ENCODE data around the gene CYP3A7.
"Not testable (repeated sequence)": the region's sequence is repeated elsewhere in the genome, so short reads cannot be mapped to it uniquely, and the experiment has no call there.

Gene CYP3A7

DNA sequence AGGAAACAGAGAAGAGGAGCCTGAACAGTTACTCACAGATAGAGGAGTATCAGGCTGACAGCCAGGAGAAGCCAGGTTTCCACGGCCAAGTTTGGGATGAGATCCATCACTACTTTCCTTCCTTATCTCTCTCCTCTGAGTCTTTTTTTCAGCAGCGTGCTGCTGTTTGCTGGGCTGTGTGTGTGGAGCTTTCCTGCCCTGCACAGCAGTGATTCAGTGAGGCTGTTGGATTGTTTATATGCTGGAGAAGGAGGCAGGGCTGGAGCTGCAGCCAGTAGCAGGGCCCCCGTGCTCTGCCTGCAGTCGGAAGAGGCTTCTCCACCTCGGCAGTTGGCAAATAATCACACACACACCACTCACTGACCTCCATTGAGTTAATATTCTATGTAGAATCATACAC is at the start of gene CYP3A7:
Gene CYP3A7 (minus strand): TSS at position 210 of the 400 bp plus-strand sequence. CDS start 103 bp downstream, at position 107.
- no peak for DNase-seq

DNA sequence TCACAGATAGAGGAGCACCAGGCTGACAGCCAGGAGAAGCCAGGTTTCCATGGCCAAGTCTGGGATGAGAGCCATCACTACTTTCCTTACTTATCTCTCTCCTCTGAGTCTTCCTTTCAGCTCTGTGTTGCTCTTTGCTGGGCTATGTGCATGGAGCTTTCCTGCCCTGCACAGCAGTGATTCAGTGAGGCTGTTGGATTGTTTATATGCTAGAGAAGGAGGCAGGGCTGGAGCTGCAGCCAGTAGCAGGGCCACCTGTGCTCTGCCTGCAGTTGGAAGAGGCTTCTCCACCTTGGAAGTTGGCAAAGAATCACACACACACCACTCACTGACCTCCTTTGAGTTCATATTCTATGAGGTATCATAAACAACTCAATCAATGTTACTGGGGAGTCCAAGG is 49.0 kb upstream of the CYP3A7 start, which contains the start of gene CYP3A4:
Gene CYP3A4 (minus strand): TSS at position 178 of the 400 bp plus-strand sequence. CDS start 103 bp downstream, at position 75.
- no peak for DNase-seq

DNA sequence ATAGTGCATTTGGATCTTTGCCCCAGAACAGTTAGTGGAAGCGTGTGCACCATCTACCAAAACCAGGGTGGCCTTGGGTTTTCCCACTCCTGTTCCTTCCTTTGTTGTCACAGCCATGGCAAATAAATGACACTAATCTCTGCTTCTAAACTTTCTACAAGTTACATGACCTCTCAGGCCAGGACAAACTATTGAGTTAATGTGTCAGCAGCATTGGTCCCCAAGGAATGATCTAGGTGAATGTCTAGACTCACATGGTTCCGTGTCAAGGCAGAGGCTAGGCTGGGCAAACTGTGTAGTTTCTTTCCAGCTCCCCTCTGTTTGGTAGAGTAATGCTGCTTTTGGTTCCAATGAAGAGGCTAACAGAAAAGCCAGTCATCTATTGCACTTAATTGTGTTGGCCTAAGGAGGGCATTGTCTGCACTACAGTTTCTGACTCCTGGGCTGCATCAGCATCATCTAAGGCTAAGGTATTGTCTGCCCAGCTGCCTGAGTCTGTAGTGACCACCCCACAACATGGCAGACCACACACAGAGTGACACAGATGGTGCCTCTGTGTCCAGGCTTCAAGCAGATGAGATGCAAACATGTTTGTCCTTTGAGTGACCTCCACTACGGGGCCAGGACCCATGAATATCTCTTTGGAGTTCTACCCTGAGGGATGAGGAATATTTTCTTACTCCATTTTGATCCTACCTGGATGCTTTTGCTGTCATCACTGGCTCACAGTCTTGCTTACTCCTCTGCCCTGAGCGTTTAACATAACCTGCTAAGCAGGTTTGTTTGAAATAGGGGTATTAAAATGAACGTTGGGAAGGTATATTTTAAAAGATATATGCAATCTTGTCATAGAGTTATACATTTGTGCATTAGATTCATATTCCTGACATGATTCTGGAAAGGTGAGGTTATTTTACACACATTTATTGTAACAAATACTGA is 47.3 kb upstream of the CYP3A7 start:
- DNase-seq, result no peak

DNA sequence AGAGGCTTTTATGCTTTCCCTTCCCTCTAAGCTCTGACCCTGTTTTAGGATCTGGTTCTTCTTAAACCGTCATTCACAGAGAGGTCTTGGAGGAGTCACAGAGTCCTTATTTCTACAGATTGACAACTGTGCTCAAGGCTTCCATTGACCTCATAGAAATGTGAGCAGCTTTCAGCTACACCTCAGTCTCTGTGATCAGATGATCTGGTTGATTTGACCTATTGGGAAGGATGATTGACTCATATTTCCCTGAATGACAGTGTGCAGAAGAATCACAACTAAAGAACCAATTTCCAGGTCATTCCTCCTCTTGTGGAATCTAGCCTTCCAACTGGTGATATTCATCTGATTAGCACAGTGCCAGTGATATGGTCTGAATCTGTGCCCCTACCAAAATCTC is 45.6 kb upstream of the CYP3A7 start:
- no peak for DNase-seq

DNA sequence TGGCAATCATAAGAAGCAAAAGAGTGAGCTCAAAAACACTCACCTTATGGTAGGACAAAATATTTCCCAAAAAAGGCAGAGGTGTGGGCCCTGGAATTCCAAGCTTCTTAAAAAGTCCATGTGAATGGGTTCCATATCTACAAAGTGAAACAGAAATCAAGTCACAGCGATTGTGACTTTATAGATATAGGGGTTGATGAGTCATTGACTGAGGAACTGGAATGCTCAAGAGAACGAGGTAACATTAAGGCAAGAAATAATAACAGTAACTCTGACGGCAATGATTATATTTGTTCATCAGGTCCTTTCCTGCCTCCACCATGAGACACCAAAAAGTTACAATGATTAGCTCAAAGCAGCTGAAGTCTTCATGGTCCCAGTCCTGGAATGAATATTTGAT is 45.0 kb upstream of the CYP3A7 start:
- DNase-seq, result no peak

DNA sequence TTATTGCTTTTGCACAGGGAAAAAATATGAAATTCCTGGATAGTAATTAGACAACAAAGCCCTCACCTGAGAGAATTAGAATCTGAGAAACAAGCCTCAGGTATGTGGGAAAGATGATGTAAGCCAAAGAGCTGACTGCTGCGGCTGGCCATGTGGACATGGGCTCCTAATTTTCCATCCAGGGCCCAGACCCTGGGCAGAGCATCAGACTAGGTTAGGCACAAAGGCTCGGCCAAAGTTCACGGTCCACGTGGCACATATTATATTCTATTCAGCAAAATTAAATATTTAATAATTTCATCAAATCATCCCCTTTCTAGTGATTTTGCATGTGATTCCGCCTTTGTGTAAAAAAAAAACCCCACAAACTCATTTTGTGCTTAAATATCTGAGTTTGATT is 43.9 kb upstream of the CYP3A7 start:
- DNase-seq, result no peak

DNA sequence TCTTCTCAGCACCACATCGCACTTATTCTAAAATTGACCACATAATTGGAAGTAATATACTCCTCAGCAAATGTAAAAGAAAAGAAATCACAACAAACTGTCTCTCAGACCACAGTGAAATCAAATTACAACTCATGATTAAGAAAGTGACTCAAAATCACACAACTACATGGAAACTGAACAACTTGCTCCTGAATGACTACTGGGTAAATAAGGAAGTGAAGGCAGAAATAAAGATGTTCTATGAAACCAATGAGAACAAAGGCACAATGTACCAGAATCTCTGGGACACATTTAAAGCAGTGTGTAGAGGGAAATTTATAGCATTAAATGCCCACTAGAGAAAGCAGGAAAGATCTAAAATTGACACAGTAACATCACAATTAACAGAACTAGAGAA is 38.4 kb upstream of the CYP3A7 start:
- DNase-seq, result not testable (repeated sequence)

DNA sequence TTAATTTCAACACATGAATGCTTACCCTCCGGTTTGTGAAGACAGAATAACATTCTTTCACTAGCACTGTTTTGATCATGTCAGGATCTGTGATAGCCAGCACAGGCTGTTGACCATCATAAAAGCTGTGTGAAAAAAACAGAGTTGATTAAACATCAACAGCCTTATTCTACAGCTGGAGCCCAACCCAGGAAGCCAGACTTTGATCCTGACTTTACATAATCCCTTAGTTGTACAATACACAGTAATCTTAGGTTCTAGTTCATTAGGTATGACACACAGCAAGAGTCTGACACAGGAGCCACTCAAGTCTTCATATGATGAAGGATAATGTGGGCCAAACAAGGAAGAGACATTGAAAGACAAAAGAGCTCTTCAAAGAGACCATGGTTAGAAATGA is 37.6 kb upstream of the CYP3A7 start:
- no peak for DNase-seq

DNA sequence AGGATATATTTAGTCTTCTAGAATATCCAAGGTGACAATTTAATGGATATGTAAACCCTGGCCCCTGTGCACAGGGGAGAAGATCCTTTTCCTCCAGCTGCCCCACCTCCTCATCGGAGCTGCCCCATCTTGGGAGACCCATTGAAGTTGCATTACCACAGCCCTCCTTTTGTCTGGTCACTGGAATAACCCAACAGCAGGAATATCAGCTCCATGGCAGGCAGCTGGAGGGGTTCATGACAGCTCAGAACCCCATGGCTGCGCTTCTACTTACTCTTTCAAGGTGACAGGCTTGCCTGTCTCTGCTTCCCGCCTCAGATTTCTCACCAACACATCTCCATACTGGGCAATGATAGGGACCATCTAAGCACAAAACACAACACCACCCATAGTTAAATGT is 34.5 kb upstream of the CYP3A7 start:
- not testable (repeated sequence) for DNase-seq

DNA sequence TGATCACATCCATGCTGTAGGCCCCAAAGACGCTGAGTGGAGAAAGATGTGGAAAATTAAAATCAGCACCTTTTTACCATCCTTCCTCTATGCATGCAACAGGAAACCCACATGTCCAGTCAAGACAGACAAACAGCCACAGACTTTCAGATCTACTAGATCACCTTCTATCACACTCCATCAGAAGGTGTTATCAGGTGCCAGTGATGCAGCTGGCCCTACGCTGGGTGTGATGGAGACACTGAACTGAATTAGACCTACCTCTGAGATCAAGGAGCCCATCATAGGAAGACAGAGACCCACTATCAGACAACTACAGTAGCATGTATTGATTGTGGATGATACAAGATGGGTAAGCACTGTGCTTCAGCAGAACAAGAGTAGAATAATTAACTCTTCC is 33.5 kb upstream of the CYP3A7 start:
- DNase-seq, result no peak

DNA sequence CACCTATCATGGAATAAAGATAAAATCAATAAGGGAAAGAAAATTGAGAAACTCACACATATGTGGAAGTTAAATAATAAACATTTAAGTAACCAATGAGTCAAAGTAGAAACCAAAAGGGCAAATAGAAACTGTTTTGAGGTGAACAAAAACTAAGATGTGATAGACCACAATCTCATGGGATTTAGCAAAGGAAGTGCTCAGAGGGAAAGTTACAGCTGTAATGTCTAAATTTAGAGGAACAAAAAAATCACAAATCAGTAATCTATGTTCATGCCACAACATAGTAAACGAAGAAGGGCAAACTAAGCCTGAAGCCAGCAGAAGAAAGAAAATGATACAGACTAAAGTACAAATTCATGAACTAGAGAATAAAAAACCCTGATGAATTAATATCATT is 32.7 kb upstream of the CYP3A7 start:
- DNase-seq, result no peak

DNA sequence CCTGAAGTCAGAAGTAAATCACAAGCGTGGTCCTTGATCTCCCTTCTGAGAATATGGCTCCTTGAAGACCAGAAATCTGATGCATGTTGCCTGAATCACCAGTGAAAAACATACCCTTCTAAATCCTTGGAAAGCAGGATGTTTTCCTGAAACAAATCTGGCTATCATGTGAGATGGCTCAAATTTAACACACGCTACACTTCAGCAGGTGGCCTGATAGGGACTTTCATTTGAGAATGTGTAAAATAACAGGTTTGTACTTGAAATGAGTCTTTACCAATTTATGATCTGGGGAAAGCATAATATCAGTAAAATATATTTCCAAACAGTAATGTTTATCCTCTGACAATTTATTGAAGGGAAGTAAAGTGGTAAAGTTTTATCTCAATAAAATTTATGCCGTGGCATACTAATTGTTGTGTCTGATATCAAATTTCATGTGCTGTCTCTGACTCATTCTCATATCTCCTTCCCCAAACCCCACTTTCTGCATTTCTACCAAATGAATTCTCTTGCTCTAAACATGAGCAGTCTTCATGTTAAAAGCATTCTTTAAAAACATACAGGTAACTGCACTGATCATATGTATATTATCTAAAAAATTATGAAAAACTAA is 31.6 kb upstream of the CYP3A7 start:
- DNase-seq, result no peak

DNA sequence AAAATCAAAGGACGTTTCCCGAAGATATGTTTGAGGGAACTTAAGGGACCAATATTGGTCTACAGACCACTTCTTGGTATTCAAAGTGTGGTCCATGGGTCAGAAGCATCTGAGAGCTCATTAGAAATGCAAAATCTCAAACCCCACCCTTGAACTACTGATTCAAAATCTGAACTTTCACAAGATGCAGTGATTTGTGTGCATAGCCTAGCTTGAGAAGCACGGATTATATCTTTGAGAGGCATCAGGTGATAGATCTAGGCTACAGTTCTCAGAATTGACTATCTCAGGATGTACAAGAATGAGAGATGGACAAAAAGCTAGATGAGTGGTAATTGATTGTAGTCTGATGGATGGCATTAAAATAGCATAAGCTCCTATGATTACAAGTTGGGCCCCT is 29.5 kb upstream of the CYP3A7 start:
- no peak for DNase-seq

DNA sequence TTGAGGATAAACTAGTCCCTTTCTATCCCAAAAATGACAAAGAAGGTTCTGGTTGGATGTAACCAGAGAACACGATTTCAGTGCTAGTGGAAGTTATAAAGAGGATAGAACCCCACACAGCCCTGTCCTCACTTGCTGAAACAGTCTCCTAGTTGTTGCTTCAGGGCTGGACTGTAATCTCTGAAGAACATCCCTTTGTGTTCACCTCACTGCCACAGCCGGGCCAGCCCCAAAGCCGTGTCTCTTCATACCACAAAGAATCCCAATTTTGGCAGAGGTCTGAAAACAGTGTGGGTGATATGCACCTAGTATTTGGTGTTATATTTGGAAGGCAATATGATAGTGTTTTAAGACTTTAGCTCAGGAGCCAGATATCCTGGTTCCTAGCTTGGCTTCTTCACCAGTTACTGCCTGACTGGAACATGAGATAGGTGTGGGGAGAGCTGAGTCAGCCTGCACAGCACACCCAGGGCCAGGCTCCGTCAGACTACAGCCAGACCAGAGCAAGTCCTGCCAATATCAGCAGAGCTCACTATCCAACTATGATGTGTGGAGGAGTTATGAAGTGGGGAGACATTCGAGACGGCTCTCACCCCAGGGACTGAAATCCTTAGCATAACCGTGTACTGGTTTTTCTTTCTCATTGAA is 27.8 kb upstream of the CYP3A7 start:
- peak; percentile 86 for DNase-seq

DNA sequence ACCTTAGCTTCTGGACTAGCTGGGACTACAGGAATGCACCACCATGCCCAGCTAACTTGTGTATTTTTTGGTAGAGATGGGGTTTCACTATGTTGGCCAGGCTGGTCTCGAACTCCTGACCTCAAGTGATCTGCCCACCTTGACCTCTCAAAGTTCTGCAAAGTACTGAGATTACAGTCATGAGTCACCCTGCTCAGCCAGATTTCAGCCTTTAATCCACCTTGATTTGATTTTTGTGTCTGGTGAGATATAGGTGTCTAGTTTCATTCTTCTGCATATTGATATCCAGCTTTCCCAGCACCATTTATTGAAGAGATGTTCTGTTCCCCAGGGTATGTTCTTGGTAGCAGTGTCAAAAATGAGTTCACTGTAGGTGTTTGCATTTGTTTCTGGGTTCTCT is 20.1 kb upstream of the CYP3A7 start:
- DNase-seq, result no peak

DNA sequence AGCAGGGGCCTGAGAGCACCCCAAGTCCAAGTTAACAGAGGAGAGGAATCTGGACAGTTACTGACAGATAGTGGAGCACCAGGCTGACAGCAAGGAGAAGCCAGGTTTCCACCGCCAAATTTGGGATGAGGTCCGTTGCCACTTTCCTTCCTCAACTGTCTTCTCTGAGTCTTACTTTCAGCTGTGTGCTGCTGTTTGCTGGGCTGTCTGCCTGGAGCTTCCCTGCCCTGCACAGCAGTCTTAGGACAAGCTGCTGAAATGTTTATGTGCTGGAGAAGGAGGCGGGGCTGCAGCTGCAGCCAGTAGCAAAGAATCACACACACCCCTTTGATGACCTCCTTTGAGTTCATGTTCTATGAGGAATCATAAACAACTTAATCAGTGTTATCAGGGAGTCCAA is 17.4 kb upstream of the CYP3A7 start:
- DNase-seq, result no peak

DNA sequence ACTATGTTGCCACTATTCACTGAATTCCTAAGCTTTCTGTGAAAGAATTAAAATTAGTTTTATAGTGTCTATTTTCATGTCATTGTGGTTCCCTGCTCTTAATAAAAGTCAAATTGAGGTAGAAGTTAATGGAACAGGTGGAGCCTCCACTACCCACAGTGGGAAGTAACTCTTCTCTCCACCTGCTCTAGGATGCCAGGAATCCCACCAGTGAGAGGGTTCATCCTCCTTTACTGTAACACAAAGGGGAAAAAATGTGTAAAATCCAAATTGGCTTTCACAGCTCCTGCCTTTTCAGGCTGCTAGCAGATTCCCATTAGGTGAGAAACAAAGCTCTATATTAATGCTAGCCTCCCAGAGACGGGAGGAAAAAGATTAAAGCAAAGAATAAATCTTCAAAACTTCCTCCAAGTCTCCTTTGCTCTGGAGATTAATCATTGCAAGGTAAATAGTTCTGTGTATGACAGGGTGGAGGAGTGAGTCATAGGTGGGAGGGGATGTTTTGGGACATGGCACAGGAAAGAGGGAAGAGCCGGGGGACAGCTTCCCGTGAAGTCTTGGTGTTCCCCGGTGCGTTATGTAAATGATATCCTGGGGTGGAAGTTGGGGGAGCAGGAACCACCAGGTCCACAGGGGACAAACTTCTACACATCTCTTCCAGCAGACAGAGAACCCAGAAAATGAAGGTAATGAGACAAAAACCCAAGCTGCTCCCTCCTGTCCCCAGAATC is 16.5 kb upstream of the CYP3A7 start:
- peak; percentile 34 for DNase-seq

DNA sequence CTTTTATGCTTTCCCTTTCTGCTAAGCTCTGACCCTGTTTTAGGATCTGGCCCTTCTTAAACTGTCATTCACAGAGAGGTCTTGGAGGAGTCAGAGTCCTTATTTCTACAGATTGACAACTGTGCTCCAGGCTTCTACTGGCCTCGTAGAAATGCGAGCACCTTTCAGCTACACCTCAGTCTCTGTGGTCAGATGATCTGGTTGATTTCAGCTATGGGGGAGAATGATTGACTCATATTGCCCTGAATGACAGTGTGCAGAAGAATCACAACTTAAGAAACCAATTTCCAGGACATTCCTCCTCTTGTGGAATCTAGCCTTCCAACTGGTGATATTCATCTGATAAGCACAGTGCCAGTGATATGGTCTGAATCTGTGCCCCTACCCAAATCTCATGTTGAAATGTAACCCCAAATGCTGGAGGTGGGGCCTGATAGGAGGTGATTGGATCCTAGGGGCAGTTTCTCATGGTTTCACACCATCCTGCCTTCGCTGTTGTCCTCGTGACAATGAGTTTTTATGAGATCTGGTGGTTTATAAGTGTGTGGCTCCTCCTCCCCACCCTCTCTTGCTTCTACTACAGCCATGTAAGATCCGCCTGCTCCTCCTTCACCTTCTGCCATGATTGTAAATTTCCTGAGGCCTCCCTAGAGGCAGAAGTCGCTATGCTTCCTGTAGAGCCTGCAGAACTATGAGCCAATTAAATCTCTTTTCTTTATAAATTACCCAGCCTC is 14.0 kb upstream of the CYP3A7 start:
- DNase-seq, result peak; percentile 54

DNA sequence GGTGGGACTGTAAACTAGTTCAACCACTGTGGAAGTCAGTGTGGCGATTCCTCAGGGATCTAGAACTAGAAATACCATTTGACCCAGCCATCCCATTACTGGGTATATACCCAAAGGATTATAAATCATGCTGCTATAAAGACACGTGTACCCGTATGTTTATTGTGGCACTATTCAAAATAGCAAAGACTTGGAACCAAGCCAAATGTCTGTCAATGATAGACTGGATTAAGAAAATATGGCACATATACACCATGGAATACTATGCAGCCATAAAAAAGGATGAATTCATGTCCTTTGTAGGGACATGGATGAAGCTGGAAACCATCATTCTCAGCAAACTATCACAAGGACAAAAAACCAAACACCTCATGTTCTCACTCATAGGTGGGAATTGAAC is 11.9 kb upstream of the CYP3A7 start:
- DNase-seq, result not testable (repeated sequence)

DNA sequence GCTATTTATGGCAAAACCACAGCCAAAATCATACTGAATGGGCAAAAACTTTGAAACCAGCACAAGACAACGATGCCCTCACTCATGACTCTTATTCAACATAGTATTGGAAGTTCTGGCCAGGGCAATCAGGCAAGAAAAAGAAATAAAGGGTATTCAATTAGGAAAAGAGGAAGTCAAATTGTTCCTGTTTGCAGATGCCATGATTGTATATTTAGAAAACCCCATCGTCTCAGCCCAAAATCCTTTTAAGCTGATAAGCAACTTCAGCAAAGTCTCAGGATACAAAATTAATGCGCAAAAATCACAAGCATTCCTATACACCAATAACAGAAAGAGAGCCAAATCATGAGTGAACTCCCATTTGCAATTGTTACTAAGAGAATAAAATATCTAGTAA is 10.4 kb upstream of the CYP3A7 start:
- not testable (repeated sequence) for DNase-seq

DNA sequence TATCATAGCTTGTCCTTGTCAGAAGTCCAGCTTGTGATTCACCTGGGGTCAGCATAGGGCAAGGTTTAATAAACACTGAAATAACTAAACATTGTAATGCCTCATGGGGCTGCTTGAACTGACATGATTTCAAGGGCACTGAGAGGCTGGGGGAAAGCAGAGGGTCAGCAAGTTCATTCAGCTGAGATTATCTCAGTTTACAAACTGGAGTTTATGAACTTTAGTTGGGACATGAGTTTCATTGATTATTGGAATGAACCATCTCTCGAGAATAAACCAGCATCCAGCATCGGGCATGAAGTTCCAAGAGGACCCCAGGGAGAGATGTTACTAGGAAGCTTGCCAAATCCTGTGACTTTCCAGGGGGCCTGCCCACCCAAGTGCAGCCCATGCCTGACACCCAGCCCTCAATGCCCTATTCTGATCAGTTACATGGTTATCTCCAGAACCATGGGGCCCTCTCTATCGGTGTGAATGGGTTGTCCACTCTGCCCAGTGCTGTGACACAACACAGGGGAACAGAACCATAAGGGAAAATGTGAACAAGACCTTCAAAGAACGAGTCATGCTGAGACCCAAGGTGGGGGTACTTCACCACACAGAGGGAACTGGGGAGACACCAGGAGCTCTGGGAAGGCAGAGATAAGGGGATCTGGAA is 7.9 kb upstream of the CYP3A7 start:
- no peak for DNase-seq

DNA sequence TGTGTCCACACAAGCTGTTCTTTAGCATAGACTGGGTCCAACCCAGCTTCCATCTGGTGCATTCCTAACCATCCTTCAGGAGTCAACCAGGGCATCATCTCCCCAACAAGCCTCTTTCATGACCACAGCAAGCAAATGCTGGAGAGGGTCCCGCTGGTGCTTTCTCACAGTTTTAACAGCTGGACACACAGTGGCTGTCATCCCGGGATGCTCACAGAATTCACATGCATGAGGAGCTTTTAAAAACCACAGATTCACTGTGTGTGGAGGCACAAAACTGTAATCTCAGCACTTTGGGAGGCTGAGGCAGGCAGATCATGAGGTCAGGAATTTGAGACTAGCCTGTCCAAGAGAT is 6.4 kb upstream of the CYP3A7 start:
- DNase-seq, result no peak

Data from kidney glomerular epithelial cell (primary cell).